NT2/D1 (cell line): Measurements from ENCODE around the gene PLCB3.

Source experiments
- SUZ12 ChIP-seq: IDR thresholded peaks from 2 replicates; pipeline ENCODE4 v1.6.1; 2011; ENCODE audit not compliant: insufficient read length, insufficient read depth; ENCODE audit errors: extremely low read depth
- YY1 ChIP-seq: IDR thresholded peaks from 2 replicates; pipeline ENCODE4 v1.6.1; 2011; ENCODE audit not compliant: insufficient read length, insufficient read depth

GRCh38 chr11:64266339-64266738, 15.0 kb downstream of the PLCB3 start:
- TF ChIP-seq YY1, result no peak
- no peak for TF ChIP-seq SUZ12
